SK-N-MC (cell line): Measurements from ENCODE around the gene BCAS3.

ENCODE experiments used
- DNase-seq: peaks from one replicate; pipeline ENCODE4 v3.0.0-alpha.2; 2011; ENCODE audit warnings: low read depth, low spot score
- H3K27ac ChIP-seq: fragments of 200-600 bp; sonication (generic); 2 replicates; pipeline ENCODE4 v1.5.1; 2016; ENCODE audit warnings: mixed run types
- H3K36me3 ChIP-seq: fragments of 200-600 bp; sonication (generic); 2 replicates; pipeline ENCODE4 v1.6.1; 2017; ENCODE audit warnings: antibody characterized with exemption, low read length, mixed read lengths; ENCODE audit not compliant: insufficient read depth
- H3K4me3 ChIP-seq: fragments of 200-600 bp; sonication (generic); 2 replicates; pipeline ENCODE4 v1.5.1; 2016
- H3K9ac ChIP-seq: fragments of 200-600 bp; sonication (generic); 2 replicates; pipeline ENCODE4 v1.8.0; 2017; ENCODE audit warnings: mixed run types, mixed read lengths; ENCODE audit not compliant: insufficient read length
- H3K9me3 ChIP-seq: fragments of 200-600 bp; sonication (generic); 2 replicates; pipeline ENCODE4 v1.6.1; 2017; ENCODE audit warnings: low read depth, mild to moderate bottlenecking, antibody characterized with exemption, low read length, moderate library complexity, mixed read lengths
- EZH2 ChIP-seq: fragments of 200-600 bp; sonication (generic); IDR thresholded peaks from one replicate; pipeline ENCODE4 v1.6.1; 2017; ENCODE audit warnings: antibody characterized with exemption
- FOXP2 ChIP-seq: optimal IDR thresholded peaks from 2 replicates; pipeline ENCODE3; 2011; ENCODE audit warnings: mild to moderate bottlenecking, moderate library complexity; ENCODE audit not compliant: insufficient read depth; ENCODE audit errors: extremely low read length, control extremely low read depth
- POLR2AphosphoS5 ChIP-seq: IDR thresholded peaks from 2 replicates; pipeline ENCODE4 v1.6.1; 2012; ENCODE audit warnings: mild to moderate bottlenecking, low read depth, low read length, borderline replicate concordance

The BCAS3 gene

DNA sequence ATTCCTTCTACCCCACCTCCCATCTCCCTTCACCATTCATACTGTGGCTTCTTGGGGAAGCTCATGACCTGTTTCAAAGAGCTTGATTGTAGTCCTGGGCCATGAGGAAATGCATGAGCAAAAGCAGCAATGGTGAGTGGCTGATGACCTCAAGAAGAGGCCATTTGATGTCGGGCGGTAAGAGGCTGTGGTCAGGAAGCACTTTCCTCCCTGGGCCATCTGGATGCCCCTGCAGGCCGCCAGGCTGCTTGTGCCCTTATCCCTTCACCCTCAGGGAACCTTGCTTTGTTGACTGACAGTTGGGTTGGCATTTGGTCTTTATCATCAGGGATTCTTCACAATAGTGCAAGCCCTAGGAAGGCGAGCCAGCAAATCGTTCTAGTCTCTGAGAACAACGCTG, 643.7 kb downstream of the BCAS3 start:
- no peak overlapping the region for H3K9ac ChIP-seq
- TF ChIP-seq EZH2 (no peak), FOXP2 (no peak), POLR2AphosphoS5 (no peak)
- no peak overlapping the region for H3K27ac ChIP-seq
- H3K36me3 ChIP-seq: no peaks in the 10 kb centered on the region
- H3K9me3 ChIP-seq: no peaks in the 10 kb centered on the region
- DNase-seq: no peak
- H3K4me3 ChIP-seq: no peak overlapping the region

DNA sequence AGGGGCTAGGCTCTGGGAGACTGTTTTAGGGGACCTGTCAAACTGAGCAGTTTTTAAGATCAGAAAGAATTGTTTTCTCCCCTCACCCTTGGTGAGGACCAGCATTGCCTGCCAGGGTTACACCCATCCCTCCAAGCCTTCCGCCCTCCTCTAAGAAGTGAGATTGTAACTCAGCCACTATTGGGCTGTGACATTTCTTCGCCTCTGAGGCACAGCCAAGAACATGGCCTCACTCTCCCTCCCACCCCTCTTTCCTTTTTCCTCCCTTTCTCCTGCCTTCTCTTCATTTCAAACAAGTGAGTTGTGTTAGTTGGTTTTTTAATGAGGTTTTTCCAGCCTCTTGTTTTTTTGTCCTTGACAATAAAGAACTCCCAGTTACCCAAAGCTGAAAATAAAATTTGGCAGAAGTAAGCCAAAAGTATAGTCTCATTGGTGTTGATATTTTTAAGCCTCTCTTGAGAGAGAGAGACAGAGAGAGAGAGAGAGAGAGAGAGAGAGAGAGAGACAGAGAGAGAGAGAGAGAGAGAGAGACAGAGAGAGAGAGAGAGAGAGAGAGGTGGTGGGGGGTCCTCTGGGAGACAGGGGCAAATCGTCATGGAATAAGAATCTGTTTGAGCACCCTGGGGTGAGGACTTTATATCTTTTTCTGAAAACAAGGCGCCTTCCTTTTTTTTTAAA, 644.8 kb downstream of the BCAS3 start:
- Histone ChIP-seq H3K9ac (no peak overlapping the region), H3K27ac (no peak overlapping the region), H3K9me3 (no peaks in the 10 kb centered on the region), H3K36me3 (no peaks in the 10 kb centered on the region), H3K4me3 (no peak overlapping the region)
- no peak for TF ChIP-seq FOXP2
- no peak for TF ChIP-seq EZH2
- no peak for TF ChIP-seq POLR2AphosphoS5
- no peak for DNase-seq

- Histone ChIP-seq H3K36me3 (no peaks in the 10 kb centered on the region), H3K27ac (no peak overlapping the region), H3K4me3 (no peak overlapping the region), H3K9me3 (no peaks in the 10 kb centered on the region), H3K9ac (no peak overlapping the region)
- TF ChIP-seq EZH2 (no peak), FOXP2 (no peak), POLR2AphosphoS5 (no peak)
- no peak for DNase-seq
Observed at GRCh38 chr17:61323003-61323908, 645.6 kb downstream of the BCAS3 start.

- DNase-seq: no peak
Observed at GRCh38 chr17:61323909-61324868, 646.5 kb downstream of the BCAS3 start.

DNA sequence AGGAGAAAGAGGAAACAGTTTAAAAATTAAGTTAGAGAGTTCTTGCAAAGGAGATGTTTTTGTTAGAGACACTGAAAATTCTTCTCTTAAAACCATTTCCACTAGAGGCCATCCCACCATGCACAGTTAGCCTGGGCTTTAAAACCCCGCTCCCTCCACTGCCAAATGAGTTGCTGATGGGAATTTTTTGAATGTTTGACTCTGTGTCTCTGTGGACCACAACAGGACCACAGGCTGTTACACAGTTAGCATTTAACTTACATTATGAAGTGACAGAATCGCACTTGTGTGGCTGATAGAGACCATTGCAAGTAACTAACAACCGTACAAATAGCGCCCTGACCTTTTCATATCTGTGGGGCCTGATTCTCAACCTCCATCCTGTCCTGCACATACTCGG, 647.3 kb downstream of the BCAS3 start:
- H3K9ac ChIP-seq: no peak overlapping the region
- no peaks in the 10 kb centered on the region for H3K9me3 ChIP-seq
- TF ChIP-seq EZH2: no peak
- TF ChIP-seq POLR2AphosphoS5: no peak
- TF ChIP-seq FOXP2: no peak
- no peak overlapping the region for H3K4me3 ChIP-seq
- no peak overlapping the region for H3K27ac ChIP-seq
- H3K36me3 ChIP-seq: no peaks in the 10 kb centered on the region
- no peak for DNase-seq

More at GRCh38 chr17:61323909-61324868, 646.5 kb downstream of the BCAS3 start:
- H3K4me3 ChIP-seq: no peak overlapping the region
- TF ChIP-seq EZH2: no peak
- TF ChIP-seq FOXP2: no peak
- no peak for TF ChIP-seq POLR2AphosphoS5
- no peak overlapping the region for H3K9ac ChIP-seq
- no peaks in the 10 kb centered on the region for H3K36me3 ChIP-seq
- H3K9me3 ChIP-seq: no peaks in the 10 kb centered on the region
- no peak overlapping the region for H3K27ac ChIP-seq

- Histone ChIP-seq H3K9me3 (no peaks in the 10 kb centered on the region), H3K9ac (no peak overlapping the region), H3K27ac (no peak overlapping the region), H3K4me3 (no peak overlapping the region), H3K36me3 (no peaks in the 10 kb centered on the region)
- DNase-seq: no peak
- no peak for TF ChIP-seq FOXP2
- no peak for TF ChIP-seq POLR2AphosphoS5
- no peak for TF ChIP-seq EZH2
Observed at GRCh38 chr17:61325382-61326073, 647.9 kb downstream of the BCAS3 start.

GRCh38 chr17:61326330-61326729, 648.7 kb downstream of the BCAS3 start:
- no peak overlapping the region for H3K9ac ChIP-seq
- no peak for DNase-seq
- no peaks in the 10 kb centered on the region for H3K9me3 ChIP-seq
- TF ChIP-seq EZH2 (no peak), FOXP2 (no peak), POLR2AphosphoS5 (no peak)
- no peaks in the 10 kb centered on the region for H3K36me3 ChIP-seq
- H3K27ac ChIP-seq: no peak overlapping the region
- no peak overlapping the region for H3K4me3 ChIP-seq

- no peak overlapping the region for H3K9ac ChIP-seq
- no peaks in the 10 kb centered on the region for H3K36me3 ChIP-seq
- TF ChIP-seq EZH2 (no peak), FOXP2 (no peak), POLR2AphosphoS5 (no peak)
- no peaks in the 10 kb centered on the region for H3K9me3 ChIP-seq
- H3K4me3 ChIP-seq: no peak overlapping the region
- no peak for DNase-seq
- no peak overlapping the region for H3K27ac ChIP-seq
Observed at GRCh38 chr17:61328351-61328750, 650.7 kb downstream of the BCAS3 start.
